Type B pancreatic cell (in vitro differentiated cells): ENCODE results near the gene IL1RAPL2. TPM values are rescaled to one million over a fixed set of nuclear protein-coding genes. Genes with fewer than 3 reads are reported as not detected.

Experiments
- DNase-seq: peaks from one replicate; pipeline ENCODE4 v3.0.0; 2021; ENCODE audit warnings: mixed read lengths; ENCODE audit not compliant: unreplicated experiment; ENCODE audit errors: extremely low spot score
- H3K27ac Mint-ChIP-seq: 2 replicates; pipeline ENCODE4 v1.8.0; 2021; ENCODE audit warnings: mild to moderate bottlenecking, mixed read lengths
- H3K27me3 Mint-ChIP-seq: 2 replicates; pipeline ENCODE4 v1.8.0; 2021; ENCODE audit warnings: mixed read lengths
- H3K36me3 Mint-ChIP-seq: 2 replicates; pipeline ENCODE4 v1.8.0; 2021; ENCODE audit warnings: mixed read lengths
- H3K4me1 Mint-ChIP-seq: one replicate; pipeline ENCODE4 v1.8.0; 2021; ENCODE audit warnings: mixed read lengths; ENCODE audit not compliant: unreplicated experiment
- H3K4me3 Mint-ChIP-seq: 2 replicates; pipeline ENCODE4 v1.8.0; 2021; ENCODE audit warnings: mild to moderate bottlenecking, mixed read lengths
- H3K9me3 Mint-ChIP-seq: 2 replicates; pipeline ENCODE4 v1.8.0; 2021; ENCODE audit warnings: mixed read lengths
- total RNA-seq: library from RNA; stranded (reverse); gene quantifications from 2 replicates; pipeline ENCODE4 v1.2.1, GENCODE V29; 2021; ENCODE audit warnings: low replicate concordance
- TF ChIP-seq, protein P1 (sequence below): fragments of 200-600 bp; sonication (generic); conservative IDR thresholded peaks from 2 replicates; pipeline ENCODE4 v1.5.0; 2021; ENCODE audit warnings: antibody characterized with exemption, mild to moderate bottlenecking

Gene IL1RAPL2
- total RNA-seq, 1 donor from 2014 or later = 4.5 TPM

DNA sequence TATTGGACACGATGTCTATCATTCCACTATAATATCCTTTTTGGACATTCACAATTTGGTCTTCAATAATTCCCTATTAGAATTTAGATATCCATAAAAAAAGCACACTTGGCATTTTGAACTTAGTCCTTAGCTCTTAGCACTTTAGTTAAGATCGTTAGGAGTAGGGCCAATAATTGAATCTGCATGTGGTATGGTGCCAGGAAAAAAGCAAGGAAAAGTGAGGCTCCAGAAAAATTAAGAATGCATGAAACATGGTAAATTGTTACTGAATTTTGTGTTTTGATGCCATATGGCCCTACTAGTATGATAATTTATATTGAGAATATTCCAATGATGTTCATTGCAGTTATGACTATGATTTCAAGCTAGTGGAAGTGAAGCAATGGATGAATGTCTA lies 708.1 kb downstream of the IL1RAPL2 start:
- H3K36me3 Mint-ChIP-seq = no peaks in the 10 kb centered on the region
- no peaks in the 10 kb centered on the region for H3K27me3 Mint-ChIP-seq
- no peak overlapping the region for H3K27ac Mint-ChIP-seq
- H3K4me3 Mint-ChIP-seq = no peak overlapping the region
- no peak for DNase-seq
- TF ChIP-seq, protein P1, sequence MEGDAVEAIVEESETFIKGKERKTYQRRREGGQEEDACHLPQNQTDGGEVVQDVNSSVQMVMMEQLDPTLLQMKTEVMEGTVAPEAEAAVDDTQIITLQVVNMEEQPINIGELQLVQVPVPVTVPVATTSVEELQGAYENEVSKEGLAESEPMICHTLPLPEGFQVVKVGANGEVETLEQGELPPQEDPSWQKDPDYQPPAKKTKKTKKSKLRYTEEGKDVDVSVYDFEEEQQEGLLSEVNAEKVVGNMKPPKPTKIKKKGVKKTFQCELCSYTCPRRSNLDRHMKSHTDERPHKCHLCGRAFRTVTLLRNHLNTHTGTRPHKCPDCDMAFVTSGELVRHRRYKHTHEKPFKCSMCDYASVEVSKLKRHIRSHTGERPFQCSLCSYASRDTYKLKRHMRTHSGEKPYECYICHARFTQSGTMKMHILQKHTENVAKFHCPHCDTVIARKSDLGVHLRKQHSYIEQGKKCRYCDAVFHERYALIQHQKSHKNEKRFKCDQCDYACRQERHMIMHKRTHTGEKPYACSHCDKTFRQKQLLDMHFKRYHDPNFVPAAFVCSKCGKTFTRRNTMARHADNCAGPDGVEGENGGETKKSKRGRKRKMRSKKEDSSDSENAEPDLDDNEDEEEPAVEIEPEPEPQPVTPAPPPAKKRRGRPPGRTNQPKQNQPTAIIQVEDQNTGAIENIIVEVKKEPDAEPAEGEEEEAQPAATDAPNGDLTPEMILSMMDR = no peak
- H3K4me1 Mint-ChIP-seq = peaks cover 6% of the 10 kb centered on the region
- peaks cover 9% of the 10 kb centered on the region for H3K9me3 Mint-ChIP-seq

- no peak overlapping the region for H3K27ac Mint-ChIP-seq
- H3K36me3 Mint-ChIP-seq = no peaks in the 10 kb centered on the region
- peaks cover 9% of the 10 kb centered on the region for H3K9me3 Mint-ChIP-seq
- no peak overlapping the region for H3K4me3 Mint-ChIP-seq
- no peaks in the 10 kb centered on the region for H3K27me3 Mint-ChIP-seq
- TF ChIP-seq, protein P1 = no peak
- H3K4me1 Mint-ChIP-seq = peaks cover 6% of the 10 kb centered on the region
- no peak for DNase-seq
These were observed 711.1 kb downstream of the IL1RAPL2 start for GRCh38 chrX:105277132-105277531.

DNA sequence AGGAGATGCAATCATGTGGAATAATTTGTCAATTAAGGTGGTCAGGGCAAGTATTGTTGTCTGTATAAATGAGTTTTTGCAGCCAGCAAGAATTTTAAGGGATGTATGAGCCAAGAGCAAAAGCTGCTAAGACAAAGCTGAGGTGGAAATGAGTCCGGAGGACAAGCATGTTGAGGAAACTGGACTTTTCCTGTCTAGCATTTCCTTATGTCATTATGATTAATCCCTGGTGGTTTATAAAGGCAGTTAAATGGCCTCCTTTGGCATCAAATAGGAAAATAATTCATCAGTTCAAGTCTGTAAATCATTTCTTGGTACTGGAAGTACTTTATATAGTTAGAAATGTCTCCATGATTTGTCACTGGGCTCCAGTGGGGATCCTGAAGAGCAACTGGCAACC lies 716.1 kb downstream of the IL1RAPL2 start:
- no peak for DNase-seq
- no peaks in the 10 kb centered on the region for H3K9me3 Mint-ChIP-seq
- H3K27ac Mint-ChIP-seq = no peak overlapping the region
- no peak overlapping the region for H3K4me3 Mint-ChIP-seq
- no peaks in the 10 kb centered on the region for H3K4me1 Mint-ChIP-seq
- no peaks in the 10 kb centered on the region for H3K36me3 Mint-ChIP-seq
- TF ChIP-seq, protein P1 = no peak
- H3K27me3 Mint-ChIP-seq = no peaks in the 10 kb centered on the region

DNA sequence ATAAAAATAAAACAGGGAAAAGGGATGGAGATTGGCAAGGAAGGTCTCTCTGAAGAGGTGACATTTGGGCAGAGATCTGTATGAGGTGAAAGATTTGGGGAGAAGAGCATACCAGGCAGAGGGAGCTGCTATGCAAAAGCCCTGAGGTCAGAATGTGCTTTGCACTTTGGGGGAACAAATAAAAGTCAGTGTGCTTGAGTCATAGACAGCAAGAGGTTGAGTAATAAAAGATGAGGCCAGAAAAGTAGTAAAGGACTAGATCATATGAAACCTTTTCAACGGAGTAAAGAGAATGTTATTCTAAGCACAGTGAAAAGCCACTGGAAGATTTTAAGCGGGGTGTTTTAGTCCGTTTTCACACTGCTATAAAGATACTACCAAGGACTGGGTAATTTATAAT lies 731.0 kb downstream of the IL1RAPL2 start:
- Mint-ChIP-seq H3K36me3 (no peaks in the 10 kb centered on the region), H3K4me1 (no peaks in the 10 kb centered on the region), H3K27ac (no peak overlapping the region), H3K27me3 (no peaks in the 10 kb centered on the region), H3K9me3 (no peaks in the 10 kb centered on the region), H3K4me3 (no peak overlapping the region)
- DNase-seq = no peak
- TF ChIP-seq, protein P1 = no peak

- H3K4me3 Mint-ChIP-seq = no peak overlapping the region
- no peak for DNase-seq
- H3K36me3 Mint-ChIP-seq = no peaks in the 10 kb centered on the region
- no peaks in the 10 kb centered on the region for H3K9me3 Mint-ChIP-seq
- H3K27ac Mint-ChIP-seq = no peak overlapping the region
- TF ChIP-seq, protein P1 = no peak
- H3K4me1 Mint-ChIP-seq = no peaks in the 10 kb centered on the region
- no peaks in the 10 kb centered on the region for H3K27me3 Mint-ChIP-seq
These were observed 733.3 kb downstream of the IL1RAPL2 start for GRCh38 chrX:105299286-105299685.

DNA sequence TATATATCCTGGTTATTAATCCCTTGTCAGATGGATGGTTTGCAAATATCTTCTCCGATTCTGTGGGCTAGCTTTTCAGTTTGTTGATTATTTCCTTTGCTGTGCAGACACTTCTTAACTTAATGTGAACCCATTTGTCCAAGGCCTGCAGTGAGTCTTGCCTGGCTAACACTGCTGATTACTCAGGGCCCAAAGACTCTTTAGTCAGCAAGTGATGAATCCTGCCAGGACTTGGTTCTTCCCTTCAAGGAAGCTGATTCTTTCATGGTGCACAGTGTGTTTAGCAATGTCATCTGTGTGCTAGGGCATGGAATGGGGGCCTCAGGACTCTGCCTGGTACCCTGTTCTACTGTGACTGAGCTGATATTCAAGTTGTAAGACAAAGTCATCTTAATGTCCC lies 736.2 kb downstream of the IL1RAPL2 start:
- no peaks in the 10 kb centered on the region for H3K36me3 Mint-ChIP-seq
- TF ChIP-seq, protein P1 = no peak
- H3K27ac Mint-ChIP-seq = no peak overlapping the region
- H3K4me1 Mint-ChIP-seq = no peaks in the 10 kb centered on the region
- no peak overlapping the region for H3K4me3 Mint-ChIP-seq
- H3K9me3 Mint-ChIP-seq = no peaks in the 10 kb centered on the region
- H3K27me3 Mint-ChIP-seq = no peaks in the 10 kb centered on the region
- no peak for DNase-seq
